Activated CD8-positive, alpha-beta memory T cell treated with anti-CD3 and anti-CD28 coated beads, Interleukin-2, amount 50 U/mL, for 24 hours (primary cell): ENCODE data around the gene CDH13.

ENCODE experiments used
- DNase-seq: peaks from one replicate; pipeline ENCODE4 v3.0.0-alpha.2; 2020; ENCODE audit errors: extremely low read depth

The CDH13 gene

GRCh38 chr16:83300326-83300725 is 673.6 kb downstream of the CDH13 start:
- no peak for DNase-seq

GRCh38 chr16:83301971-83302370 is 675.2 kb downstream of the CDH13 start:
- DNase-seq: no peak

- no peak for DNase-seq
Measured at GRCh38 chr16:83302853-83303252, 676.1 kb downstream of the CDH13 start.

DNA sequence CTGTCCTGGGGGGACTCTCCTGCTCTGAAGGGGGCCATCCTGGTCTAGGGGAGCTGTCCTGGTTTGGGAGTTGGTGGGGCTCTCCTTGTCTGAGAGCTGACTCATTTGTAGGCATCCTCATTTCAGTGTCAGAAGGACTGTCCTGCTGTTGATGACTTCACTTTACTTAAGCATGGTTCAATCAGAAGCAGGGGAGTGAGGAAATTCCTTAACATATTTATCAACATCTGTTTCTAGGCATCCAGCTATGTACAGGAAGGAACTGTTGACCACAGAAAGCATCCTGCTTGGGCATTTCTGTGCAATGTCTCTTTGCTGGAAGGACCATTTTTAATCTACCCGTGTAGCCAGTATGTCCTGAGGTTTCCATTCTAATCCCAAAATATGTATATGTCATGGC is 678.3 kb downstream of the CDH13 start:
- no peak for DNase-seq

DNA sequence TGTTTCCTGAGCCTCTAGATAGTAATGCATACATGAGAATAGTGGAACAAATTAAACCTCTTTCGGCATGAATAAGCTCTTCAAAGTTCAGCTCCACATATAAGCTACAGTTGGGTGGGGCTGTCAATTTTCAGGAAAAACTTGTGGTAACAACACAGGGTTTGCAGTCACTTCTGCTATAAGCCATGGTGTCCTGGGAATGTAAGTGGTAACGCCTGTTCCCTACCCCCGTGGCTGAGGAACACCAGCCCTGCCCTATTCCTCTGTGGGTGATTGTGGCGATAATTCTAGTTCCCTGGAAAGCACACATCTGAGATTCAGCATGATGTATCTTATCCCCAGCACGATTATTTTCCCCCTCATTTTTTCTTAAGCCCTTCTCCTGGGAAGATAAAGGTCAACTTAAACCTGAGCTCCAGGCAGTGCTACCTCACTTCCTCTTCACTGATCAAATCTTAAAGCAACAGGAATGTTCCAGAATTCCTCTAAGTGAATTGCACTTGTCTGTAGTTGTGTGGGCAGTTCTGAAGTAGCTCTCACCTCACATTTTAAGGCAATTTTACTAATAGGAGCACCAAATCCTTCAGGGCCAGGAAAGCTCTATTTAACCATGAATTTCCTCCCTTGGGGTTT is 680.3 kb downstream of the CDH13 start:
- no peak for DNase-seq

DNA sequence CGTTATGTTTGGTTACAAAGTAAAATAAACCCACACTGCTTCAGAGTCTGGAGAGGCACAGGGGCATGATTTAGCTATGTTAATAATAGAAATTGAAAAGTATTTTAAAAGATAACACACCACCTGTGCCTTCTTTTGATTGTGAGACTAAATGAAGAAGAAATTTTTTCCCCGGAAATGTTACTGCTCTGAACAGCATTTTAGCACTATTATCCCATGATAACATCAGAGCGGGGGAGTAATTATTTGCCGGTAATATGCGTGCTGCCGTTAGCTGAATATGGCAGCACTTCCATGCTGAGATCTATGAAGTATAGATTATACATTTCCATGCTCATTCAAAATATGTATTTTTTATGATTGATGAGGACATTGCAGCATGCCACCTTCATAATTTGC is 680.8 kb downstream of the CDH13 start:
- no peak for DNase-seq

DNA sequence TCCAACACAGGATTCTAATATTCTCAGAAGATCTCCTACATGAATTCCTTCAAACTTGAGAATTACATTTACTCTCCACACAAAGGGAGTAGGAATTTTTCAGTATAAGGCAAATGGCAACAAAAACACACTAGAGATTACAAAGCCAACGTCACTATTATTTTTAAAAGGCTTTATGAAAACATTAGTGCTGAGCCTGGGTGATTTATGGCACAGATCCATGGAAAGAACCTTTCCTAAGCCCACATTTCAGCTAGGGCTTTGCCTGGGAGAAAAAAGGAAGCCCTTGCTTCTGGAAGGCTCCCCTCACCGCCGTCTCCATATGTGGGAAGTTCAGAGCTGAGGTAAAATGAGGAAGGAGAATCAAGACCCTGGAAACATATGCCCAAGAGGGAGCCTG is 681.6 kb downstream of the CDH13 start:
- no peak for DNase-seq

GRCh38 chr16:83310816-83311215 is 684.0 kb downstream of the CDH13 start:
- DNase-seq: no peak

- no peak for DNase-seq
Measured at GRCh38 chr16:83312015-83312717, 685.4 kb downstream of the CDH13 start.

DNA sequence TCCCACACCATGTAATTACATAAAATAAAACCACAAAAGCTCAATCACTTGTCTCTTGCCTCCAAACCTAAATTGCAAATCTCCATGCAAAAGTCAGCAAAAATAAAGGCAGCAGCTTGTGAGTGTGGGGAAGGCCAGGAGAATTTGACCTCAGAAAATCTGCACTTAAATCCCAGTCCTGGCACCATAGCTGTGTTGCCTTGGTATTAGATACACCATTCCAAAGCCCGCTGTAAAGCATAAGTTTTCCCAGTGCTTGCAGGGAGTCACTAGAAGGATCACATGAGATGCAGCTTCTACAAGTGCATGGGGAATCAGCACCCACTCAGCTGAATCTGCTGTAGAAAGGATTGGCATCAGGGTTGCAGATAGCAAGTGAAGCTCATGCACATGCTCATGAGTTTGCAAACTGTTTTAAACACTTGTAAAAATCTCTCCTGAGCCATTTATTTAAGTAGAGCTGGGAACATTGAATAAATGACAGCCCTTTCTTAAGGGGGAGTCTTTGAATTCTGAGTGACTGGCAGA is 686.0 kb downstream of the CDH13 start:
- no peak for DNase-seq

- DNase-seq: no peak
Measured at GRCh38 chr16:83315271-83315670, 688.5 kb downstream of the CDH13 start.

- no peak for DNase-seq
Measured at GRCh38 chr16:83316458-83316857, 689.7 kb downstream of the CDH13 start.

DNA sequence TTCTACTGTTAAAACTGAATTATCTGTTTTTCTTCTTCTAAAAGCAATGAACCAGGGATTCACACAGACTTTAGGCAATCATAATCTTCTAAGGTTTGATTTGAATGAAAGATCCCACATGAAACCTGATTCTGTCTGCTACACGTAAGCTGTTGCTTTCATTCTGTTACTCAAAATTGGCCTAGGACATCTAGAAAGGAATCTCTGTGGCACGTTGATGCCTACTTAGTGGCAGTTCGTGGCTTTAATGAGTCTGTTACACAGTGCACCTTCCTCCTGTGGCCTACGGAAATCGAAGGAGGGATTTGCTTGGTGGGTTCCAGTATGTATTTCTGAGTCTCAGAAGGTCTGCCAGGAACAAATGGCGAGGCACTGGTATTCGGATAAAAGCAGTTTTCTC is 691.6 kb downstream of the CDH13 start:
- no peak for DNase-seq

DNA sequence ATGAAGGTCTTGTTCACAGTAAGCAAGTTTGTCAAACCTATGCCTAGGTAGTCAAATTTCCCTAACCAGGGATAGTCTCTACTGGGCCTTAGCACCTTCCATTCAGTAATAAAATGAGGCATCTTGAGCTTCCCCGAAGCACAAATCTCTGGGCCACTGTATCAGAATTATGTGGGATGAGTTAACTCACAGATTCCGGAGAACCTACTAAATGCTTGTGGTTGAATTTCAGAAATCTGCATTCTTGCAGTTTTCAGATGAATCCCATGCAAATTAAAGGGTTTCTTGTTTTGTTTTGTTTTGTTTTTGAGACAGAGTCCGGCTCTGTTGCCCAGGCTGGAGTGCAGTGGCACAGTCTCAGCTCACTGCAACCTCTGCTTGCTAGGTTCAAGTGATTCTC is 702.2 kb downstream of the CDH13 start:
- no peak for DNase-seq

GRCh38 chr16:83329441-83329840 is 702.7 kb downstream of the CDH13 start:
- no peak for DNase-seq

- DNase-seq: no peak
Measured at GRCh38 chr16:83330251-83330650, 703.5 kb downstream of the CDH13 start.

- no peak for DNase-seq
Measured at GRCh38 chr16:83335076-83335475, 708.3 kb downstream of the CDH13 start.

DNA sequence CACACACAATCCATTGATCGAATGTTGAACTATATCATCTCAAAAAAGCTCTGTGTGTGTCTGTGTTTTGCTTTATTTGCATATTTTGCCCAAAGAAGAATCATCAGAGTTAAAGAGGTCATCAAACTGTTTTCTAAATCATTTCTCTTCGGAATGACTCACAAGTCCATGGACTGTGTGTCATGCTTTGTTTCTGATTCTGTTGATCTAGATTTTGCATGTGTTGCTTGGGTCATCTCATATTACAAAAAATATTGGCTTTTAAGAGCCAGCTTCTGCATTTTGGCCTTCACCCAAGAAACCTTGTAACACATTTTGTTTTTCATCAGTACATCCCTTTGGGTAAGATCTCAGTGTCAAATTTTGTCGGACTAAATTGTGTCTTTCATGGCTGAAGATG is 709.8 kb downstream of the CDH13 start:
- DNase-seq: no peak

GRCh38 chr16:83338138-83338537 is 711.4 kb downstream of the CDH13 start:
- no peak for DNase-seq

GRCh38 chr16:83338941-83339340 is 712.2 kb downstream of the CDH13 start:
- DNase-seq: no peak

DNA sequence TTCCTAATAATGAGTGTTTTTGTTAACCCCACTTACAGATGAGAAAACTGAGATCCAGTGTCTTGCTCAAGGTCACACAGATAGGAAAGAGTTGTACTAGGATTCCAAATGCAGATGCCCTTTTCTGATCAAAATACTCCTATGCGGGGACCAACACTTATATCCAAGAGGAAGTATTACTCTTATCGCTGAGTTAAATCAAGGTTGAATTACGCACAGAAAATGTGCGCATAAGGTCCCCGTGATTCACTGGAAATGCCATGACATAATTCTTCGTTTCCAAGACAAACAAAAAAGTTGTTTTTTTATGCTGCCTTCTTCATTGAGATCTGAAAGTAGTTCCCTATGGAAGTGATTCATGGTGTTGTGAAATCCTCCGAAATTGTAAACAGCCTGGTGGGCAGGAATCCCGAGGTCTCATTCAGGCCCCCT is 717.2 kb downstream of the CDH13 start:
- no peak for DNase-seq

- no peak for DNase-seq
Measured at GRCh38 chr16:83345846-83346640, 719.3 kb downstream of the CDH13 start.

GRCh38 chr16:83348991-83349390 is 722.2 kb downstream of the CDH13 start:
- no peak for DNase-seq
